ENCODE data around the gene UGCG.
"Not testable (repeated sequence)": the region's sequence is repeated elsewhere in the genome, so short reads cannot be mapped to it uniquely, and the experiment has no call there.

UGCG gene

DNA sequence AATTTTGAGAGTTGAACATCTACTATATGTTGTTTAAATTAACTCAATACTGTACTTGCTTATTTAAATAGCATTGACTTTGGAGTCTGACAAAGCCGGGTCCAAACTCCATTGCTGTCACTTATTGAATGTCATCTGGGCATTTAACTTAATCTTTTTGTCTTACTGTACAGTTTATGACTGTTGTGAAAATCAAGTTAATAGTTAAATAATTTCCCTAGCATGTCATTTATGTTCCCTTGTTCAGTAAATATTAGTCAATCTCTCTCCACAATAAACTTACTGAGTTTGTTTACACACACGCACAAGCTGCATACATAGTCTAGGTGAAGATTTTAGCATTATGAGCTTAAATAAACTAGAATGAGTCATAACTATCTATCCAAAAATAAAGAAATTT, 6.3 kb upstream of the UGCG start:
- H3K4me3 ChIP-seq (ENCODE audit: low read depth, low read length), result no peak overlapping the region
- TF ChIP-seq CTCF (IDR thresholded peaks at IDR 0.05; ENCODE audit: borderline replicate concordance, insufficient read depth, low read depth, low read length), result no peak

DNA sequence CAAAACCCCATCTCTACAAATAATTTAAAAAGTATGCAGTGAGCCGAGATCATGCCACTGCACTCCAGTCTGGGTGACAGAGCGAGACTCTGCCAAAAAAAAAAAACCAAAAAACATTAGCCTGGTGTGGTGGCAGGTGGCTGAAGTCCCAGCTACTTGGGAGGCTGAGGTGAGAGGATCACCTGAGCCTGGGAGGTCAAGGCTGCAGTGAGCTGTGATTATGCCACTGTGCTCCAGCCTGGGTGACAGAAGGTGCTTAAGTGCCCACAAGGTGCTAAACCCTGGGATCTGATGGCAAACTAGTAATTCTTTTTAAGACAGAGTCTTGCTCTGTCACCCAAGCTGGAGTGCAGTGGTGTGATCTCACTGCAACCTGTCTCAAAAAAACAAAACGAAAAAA, 5.7 kb upstream of the UGCG start:
- H3K4me3 ChIP-seq (ENCODE audit: low read depth, low read length), result not testable (repeated sequence)

DNA sequence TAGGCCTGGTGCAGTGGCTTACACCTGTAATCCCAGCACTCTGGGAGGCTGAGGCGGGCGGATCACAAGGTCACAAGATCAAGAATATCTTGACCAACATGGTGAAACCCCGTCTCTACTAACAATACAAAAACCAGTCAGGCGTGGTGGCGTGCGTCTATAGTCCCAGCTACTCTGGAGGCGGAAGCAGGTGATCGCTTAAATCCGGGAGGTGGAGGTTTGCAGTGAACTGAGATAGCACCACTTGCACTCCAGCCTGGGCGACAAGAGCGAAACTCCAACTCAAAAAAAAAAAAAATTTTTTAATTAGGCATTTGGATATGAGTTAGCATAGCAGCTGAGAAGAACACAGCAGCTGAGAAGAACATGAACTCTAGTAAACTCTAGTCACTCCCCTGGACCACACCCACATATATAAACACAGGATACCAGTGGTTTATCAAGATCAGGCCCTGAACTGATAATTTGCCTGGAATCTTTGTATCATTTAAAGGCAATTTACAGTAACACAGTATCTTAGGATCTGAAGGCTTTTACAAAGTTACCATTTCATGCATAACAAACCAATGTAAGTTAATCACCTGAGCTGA, 4.6 kb upstream of the UGCG start:
- no peak overlapping the region for H3K4me3 ChIP-seq (ENCODE audit: low read depth, low read length)
- no peak for TF ChIP-seq CTCF (IDR thresholded peaks at IDR 0.05; ENCODE audit: borderline replicate concordance, insufficient read depth, low read depth, low read length)

DNA sequence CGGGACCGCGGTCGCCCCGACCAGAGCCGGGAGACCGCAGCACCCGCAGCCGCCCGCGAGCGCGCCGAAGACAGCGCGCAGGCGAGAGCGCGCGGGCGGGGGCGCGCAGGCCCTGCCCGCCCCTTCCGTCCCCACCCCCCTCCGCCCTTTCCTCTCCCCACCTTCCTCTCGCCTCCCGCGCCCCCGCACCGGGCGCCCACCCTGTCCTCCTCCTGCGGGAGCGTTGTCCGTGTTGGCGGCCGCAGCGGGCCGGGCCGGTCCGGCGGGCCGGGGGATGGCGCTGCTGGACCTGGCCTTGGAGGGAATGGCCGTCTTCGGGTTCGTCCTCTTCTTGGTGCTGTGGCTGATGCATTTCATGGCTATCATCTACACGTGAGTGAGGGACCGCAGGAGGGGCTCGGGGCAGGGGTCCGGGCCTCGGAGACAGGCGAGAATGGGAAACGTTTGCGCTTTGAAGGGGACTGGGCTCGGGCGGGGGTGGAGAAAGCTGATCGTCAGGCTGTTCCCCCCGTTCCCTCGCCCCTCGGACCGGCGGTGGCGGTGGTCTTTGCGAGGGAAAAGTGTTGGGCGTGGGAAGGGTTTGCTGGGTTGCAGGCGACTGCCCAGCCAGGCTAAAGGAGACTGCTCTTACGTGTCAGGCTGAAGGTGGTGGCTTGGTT, 457 bp downstream of the UGCG start:
- H3K4me3 ChIP-seq (ENCODE audit: low read depth, low read length), result peak overlapping the region; percentile 94
- 0 out of 2 replicates have a peak, but pooled peaks have one; percentile 5 for TF ChIP-seq CTCF (IDR thresholded peaks at IDR 0.05; ENCODE audit: borderline replicate concordance, insufficient read depth, low read depth, low read length)

- H3K4me3 ChIP-seq (ENCODE audit: low read depth, low read length), result peak overlapping the region; percentile 94
- TF ChIP-seq CTCF (IDR thresholded peaks at IDR 0.05; ENCODE audit: borderline replicate concordance, insufficient read depth, low read depth, low read length), result no peak
Observed at GRCh38 chr9:111897601-111898137, 1.1 kb downstream of the UGCG start.

- TF ChIP-seq CTCF (IDR thresholded peaks at IDR 0.05; ENCODE audit: borderline replicate concordance, insufficient read depth, low read depth, low read length), result no peak
- peak overlapping the region; percentile 94 for H3K4me3 ChIP-seq (ENCODE audit: low read depth, low read length)
Observed at GRCh38 chr9:111898331-111899096, 1.9 kb downstream of the UGCG start.

GRCh38 chr9:111900151-111900857, 3.7 kb downstream of the UGCG start:
- no peak for TF ChIP-seq CTCF (IDR thresholded peaks at IDR 0.05; ENCODE audit: borderline replicate concordance, insufficient read depth, low read depth, low read length)
- H3K4me3 ChIP-seq (ENCODE audit: low read depth, low read length), result no peak overlapping the region
